HG03565 (cell line): Measurements from ENCODE around the gene TBX22.
"Not testable (repeated sequence)": the region's sequence is repeated elsewhere in the genome, so short reads cannot be mapped to it uniquely, and the experiment has no call there.

ENCODE experiments used
- ATAC-seq: cut with Tn5 transposase; IDR thresholded peaks from one replicate; pipeline ENCODE4 v1.9.1; 2021; ENCODE audit warnings: mild to moderate bottlenecking, moderate library complexity; ENCODE audit not compliant: unreplicated experiment

TBX22 gene, protein sequence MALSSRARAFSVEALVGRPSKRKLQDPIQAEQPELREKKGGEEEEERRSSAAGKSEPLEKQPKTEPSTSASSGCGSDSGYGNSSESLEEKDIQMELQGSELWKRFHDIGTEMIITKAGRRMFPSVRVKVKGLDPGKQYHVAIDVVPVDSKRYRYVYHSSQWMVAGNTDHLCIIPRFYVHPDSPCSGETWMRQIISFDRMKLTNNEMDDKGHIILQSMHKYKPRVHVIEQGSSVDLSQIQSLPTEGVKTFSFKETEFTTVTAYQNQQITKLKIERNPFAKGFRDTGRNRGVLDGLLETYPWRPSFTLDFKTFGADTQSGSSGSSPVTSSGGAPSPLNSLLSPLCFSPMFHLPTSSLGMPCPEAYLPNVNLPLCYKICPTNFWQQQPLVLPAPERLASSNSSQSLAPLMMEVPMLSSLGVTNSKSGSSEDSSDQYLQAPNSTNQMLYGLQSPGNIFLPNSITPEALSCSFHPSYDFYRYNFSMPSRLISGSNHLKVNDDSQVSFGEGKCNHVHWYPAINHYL

DNA sequence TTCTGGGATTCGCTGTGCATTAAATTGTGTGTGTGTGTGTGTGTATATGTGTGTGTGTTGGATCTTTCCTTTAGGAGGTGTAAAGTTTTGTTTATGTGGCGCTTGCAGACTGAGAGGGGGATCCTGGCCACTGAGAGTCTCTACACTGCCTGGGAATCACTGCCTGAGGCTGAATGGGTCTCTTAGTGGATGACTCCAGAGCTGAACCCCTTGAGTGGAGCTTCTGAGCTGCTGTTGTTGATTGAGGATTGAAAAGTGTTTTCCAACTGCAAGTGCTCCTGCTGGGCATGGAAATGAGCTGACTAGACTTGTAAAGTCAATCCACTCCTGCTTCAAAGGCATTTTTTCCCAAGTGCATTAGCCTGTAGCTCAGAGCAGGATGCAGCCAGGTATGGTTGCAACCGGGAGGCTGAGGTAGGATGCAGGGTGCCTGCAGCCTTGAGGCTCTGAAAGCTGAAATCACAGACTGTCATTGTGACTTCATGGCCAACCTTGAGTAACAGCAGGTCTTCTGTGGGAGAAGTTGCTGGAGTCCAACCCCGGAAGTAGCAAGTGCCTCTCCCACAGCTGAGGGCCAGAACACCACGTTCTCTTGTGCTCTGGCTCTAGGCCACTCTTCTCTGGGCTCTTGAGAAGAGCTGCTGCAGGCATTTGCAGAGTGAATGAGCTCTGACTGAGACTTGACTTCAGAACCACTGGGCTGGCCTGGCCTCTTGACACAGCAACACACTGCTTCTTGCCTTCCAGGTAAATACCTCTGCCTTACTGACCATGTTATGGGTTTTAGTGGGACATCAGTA lies at the start of gene TBX22:
Gene TBX22 (plus strand): TSS at position 613 of the 800 bp plus-strand sequence. CDS start 7,517 bp downstream, outside the sequence.
- no peak for ATAC-seq

DNA sequence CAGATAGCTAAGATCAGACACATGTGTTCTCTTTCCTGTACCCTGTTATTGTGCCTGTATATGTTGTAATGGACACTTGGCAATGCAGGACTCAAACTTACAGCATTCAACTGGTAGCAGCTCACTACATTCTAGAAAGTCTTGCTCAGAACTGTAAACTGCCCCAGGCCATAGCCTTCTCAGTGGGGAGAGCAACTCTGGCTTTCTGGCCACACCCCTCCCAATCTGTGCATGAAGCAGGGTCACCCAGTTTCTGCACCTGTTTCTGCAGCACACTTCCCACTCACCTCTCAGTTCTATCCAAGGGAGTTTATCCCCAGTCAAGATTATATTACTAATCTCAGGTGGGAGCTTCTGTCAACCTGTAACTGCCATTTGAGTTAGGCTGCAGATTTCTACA lies 38.9 kb upstream of the TBX22 start:
- ATAC-seq: no peak

DNA sequence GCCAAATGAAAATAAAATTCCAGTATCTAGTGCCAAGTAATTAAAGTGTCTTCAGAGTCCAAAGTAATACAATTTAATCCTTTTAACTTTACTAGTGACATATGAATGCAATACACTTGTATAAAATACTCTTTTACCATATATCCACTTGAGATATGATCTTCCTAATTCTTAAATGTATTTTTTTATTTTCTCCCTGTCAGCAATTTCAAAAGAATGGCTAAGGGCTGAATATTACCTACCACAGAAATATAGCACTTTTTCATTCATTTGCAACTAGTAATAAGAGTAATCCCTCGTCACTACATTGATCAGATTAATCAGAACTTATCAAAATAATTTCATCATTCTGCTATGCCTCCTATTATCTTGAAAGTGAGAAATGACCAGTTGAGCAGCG lies 10.1 kb upstream of the TBX22 start:
- ATAC-seq: no peak

DNA sequence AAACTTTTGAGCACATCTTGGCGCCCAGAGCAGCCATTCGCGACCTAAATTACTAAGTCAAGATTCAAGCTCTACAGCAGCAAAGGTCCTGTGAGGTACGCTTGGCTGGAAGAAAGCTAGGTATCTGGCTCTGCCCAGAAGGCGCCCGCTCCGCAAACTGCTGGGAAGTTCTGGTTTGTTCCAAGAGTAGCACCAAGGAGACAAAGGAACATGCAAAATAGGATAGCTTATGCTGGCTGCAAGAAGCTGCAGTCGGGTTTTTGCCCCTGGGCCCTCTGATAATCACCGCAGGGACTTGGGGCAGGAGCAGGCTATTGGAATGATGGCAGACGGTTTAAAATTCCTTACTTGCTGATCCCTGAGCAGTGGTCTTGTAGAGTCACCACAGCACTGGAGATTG lies 3.0 kb upstream of the TBX22 start:
- ATAC-seq: no peak

DNA sequence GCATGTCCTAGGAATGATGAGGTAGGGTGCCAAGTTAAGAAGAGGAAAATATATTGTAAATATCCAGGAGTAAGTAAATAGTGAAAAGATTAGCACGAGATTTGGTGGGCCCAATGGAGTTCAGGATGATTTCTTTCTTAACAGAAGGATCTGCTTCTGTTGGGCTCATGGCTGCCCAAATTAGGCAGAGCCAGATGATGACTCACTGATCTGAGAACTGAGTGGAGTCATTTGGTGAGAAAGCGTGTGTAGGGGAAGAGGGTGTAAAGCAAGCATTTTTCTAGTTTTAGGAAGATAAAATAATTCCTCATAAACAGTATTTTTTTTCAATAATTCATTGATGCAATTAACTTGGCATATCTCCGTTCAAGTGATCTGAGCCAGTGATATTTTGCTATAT lies 1.6 kb downstream of the TBX22 start:
- no peak for ATAC-seq

DNA sequence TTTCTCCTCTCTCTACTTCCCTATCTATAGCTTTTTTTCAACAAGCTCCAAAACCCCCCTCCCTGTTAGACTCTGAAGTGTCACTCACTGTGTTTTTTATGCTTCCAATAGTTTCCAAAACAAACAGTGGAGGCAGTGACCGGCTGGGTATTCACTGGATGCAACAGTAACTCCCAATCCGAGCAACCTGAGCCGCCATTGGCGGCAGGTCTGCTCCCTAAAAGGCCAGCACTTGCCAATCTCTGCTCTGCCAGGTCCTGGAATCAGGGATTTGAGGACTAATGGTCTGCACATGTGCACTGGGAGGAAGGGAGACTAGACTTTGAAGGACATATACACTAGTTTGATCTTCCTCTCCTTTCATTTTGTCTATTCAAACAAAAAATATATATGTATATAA lies 7.1 kb downstream of the TBX22 start:
- ATAC-seq: no peak

DNA sequence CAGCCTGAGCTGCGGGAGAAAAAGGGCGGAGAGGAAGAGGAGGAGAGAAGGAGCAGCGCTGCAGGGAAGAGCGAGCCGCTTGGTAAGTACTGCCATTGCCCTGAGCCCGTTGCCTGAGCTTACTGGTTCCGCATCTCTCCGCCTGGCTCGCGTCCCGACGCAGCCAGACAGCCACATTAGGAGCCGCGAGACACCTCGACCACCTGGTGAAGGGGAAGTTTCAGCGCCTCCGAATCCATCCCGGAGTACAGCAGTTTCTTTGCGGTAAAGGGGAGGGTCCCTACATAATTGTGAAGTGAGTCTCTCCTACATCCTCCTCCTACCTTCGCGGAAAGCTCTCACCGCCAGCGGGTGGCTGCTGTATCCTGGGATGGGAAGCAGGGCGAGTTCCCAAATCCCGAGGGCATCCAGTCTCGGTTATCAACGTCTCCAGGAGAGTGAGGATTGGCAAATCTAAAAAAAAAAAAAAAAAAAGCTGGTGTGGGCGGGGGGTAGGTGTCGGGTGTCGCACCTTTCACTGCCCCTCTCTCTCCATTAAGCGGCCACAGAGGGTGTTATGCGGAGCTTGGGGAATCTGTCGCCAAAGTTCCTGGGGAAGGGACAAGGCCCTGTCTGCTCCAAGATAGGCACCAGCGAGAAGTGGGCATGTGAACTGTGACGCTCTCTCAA lies 7.9 kb downstream of the TBX22 start:
- no peak for ATAC-seq

DNA sequence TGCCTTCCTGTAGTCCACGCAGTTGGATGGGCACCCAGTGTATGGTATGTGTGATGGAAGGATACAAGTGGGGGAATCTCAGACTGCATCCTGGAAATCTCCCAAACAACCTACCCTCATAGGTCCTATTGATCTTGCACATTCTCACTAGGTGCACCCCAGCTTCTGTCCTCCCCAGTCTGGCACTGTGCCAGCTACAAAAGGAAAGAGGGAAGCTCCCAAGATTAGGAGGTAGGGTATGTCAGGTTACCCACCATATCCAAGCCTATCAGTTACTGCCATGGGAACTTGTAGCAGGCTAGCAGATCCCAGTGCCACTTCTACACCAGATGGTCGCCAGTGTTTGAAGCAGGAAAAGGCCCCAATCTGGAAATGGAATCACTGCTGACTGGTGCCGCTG lies 11.6 kb downstream of the TBX22 start:
- no peak for ATAC-seq

DNA sequence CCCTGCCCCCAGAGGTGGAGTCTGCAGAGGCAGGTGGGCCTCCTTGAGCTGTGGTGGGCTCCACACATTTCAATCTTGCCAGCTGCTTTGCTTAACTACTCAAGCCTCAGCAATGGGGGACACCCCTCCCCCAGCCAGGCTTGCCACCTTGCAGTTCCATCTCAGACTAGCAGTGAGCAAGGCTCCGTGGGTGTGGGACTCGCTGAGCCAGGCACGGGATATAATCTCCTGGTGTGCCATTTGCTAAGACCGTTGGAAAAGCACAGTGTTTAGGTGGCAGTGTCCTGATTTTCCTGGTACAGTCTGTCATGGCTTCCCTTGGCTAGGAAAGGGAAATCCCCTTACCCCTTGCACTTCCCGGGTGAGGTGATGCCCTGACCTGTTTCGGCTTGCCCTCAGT lies 51.6 kb downstream of the TBX22 start:
- ATAC-seq: not testable (repeated sequence)

DNA sequence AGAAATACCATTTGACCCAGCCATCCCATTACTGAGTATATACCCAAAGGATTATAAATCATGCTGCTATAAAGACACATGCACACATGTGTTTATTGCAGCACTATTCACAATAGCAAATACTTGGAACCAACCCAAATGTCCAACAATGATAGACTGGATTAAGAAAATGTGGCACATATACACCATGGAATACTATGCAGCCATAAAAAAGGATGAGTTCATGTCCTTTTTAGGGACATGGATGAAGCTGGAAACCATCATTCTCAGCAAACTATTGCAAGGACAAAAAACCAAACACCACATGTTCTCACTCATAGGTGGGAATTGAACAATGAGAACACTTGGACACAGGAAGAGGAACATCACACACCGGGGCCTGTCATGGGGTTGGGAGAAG lies 61.1 kb downstream of the TBX22 start:
- ATAC-seq: not testable (repeated sequence)
